ENCODE results near the gene HS3ST3B1.

DNA sequence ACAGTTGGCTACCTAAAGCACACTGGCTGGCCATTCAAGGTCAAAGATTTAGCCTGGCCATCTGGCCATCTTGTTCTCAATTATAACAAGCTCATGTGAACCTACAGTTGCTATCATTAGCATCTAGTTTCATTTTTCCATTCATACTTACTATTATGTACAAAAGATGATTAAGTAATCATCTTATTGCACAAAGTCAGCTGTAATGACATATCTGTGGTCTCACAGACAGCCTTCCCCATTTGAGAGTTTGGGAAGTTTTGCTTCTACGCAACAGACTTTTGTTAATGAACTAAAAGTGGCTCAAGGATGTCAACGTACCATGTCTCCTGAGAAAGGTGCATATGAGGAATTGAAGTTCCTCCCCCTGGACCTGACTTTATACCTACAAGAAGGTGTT lies 51.3 kb downstream of the HS3ST3B1 start:
- no peak for TF ChIP-seq TCF12 (IDR thresholded peaks at IDR 0.05; ENCODE audit: low read depth)
- TF ChIP-seq TEAD4 (IDR thresholded peaks at IDR 0.05) = no peak
- TF ChIP-seq, protein P1, sequence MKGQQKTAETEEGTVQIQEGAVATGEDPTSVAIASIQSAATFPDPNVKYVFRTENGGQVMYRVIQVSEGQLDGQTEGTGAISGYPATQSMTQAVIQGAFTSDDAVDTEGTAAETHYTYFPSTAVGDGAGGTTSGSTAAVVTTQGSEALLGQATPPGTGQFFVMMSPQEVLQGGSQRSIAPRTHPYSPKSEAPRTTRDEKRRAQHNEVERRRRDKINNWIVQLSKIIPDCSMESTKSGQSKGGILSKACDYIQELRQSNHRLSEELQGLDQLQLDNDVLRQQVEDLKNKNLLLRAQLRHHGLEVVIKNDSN (IDR thresholded peaks at IDR 0.05) = no peak
- TF ChIP-seq EGR1 (IDR thresholded peaks at IDR 0.05) = no peak
- TF ChIP-seq, protein P2, sequence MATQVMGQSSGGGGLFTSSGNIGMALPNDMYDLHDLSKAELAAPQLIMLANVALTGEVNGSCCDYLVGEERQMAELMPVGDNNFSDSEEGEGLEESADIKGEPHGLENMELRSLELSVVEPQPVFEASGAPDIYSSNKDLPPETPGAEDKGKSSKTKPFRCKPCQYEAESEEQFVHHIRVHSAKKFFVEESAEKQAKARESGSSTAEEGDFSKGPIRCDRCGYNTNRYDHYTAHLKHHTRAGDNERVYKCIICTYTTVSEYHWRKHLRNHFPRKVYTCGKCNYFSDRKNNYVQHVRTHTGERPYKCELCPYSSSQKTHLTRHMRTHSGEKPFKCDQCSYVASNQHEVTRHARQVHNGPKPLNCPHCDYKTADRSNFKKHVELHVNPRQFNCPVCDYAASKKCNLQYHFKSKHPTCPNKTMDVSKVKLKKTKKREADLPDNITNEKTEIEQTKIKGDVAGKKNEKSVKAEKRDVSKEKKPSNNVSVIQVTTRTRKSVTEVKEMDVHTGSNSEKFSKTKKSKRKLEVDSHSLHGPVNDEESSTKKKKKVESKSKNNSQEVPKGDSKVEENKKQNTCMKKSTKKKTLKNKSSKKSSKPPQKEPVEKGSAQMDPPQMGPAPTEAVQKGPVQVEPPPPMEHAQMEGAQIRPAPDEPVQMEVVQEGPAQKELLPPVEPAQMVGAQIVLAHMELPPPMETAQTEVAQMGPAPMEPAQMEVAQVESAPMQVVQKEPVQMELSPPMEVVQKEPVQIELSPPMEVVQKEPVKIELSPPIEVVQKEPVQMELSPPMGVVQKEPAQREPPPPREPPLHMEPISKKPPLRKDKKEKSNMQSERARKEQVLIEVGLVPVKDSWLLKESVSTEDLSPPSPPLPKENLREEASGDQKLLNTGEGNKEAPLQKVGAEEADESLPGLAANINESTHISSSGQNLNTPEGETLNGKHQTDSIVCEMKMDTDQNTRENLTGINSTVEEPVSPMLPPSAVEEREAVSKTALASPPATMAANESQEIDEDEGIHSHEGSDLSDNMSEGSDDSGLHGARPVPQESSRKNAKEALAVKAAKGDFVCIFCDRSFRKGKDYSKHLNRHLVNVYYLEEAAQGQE (IDR thresholded peaks at IDR 0.05; ENCODE audit: low read depth) = no peak
- TF ChIP-seq CEBPB (IDR thresholded peaks at IDR 0.05) = no peak
- TF ChIP-seq RAD21 (IDR thresholded peaks at IDR 0.05; ENCODE audit: low read depth) = no peak
- no peak for TF ChIP-seq EP300 (IDR thresholded peaks at IDR 0.05; ENCODE audit: borderline replicate concordance)
- TF ChIP-seq, protein P3, sequence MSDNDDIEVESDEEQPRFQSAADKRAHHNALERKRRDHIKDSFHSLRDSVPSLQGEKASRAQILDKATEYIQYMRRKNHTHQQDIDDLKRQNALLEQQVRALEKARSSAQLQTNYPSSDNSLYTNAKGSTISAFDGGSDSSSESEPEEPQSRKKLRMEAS (IDR thresholded peaks at IDR 0.05) = no peak
- no peak for TF ChIP-seq TAF1 (IDR thresholded peaks at IDR 0.05; ENCODE audit: low read depth)

Measured in Ishikawa (cell line).